Endodermal cell (in vitro differentiated cells): ENCODE results near the gene CNIH3. TPM values are rescaled to one million over a fixed set of nuclear protein-coding genes. Genes with fewer than 3 reads are reported as not detected.

Experiments used
- DNase-seq: peaks from one replicate; pipeline ENCODE4 v3.0.0-alpha.2; 2017
- H3K27ac ChIP-seq: 2 replicates; pipeline ENCODE4 v1.5.1; 2013; ENCODE audit warnings: mild to moderate bottlenecking, low read depth, low read length, moderate library complexity
- H3K27me3 ChIP-seq: 2 replicates; pipeline ENCODE4 v1.6.1; 2013; ENCODE audit warnings: mild to moderate bottlenecking, low read length, moderate library complexity; ENCODE audit not compliant: insufficient read depth, control insufficient read depth, poor library complexity, severe bottlenecking
- H3K36me3 ChIP-seq: 2 replicates; pipeline ENCODE4 v1.7.0; 2013; ENCODE audit warnings: mild to moderate bottlenecking, low read length, moderate library complexity; ENCODE audit not compliant: control insufficient read depth, insufficient read depth
- H3K4me1 ChIP-seq: one replicate; pipeline ENCODE4 v1.7.0; 2013; ENCODE audit warnings: low read length; ENCODE audit not compliant: control insufficient read depth, insufficient read depth
- H3K4me3 ChIP-seq: 2 replicates; pipeline ENCODE4 v1.5.1; 2013; ENCODE audit warnings: mild to moderate bottlenecking, low read length, moderate library complexity
- H3K9ac ChIP-seq: 2 replicates; pipeline ENCODE4 v1.6.1; 2013; ENCODE audit warnings: mild to moderate bottlenecking, low read length, moderate library complexity; ENCODE audit not compliant: poor library complexity, severe bottlenecking; ENCODE audit errors: extremely low read depth
- H3K9me3 ChIP-seq: 2 replicates; pipeline ENCODE4 v1.6.1; 2013; ENCODE audit warnings: mild to moderate bottlenecking, low read length, moderate library complexity; ENCODE audit not compliant: control insufficient read depth
- H3K27ac Mint-ChIP-seq: 2 replicates; pipeline ENCODE4 v1.8.0; 2020; ENCODE audit warnings: mixed read lengths
- H3K27me3 Mint-ChIP-seq: 2 replicates; pipeline ENCODE4 v1.8.0; 2021; ENCODE audit warnings: mild to moderate bottlenecking, mixed read lengths; ENCODE audit not compliant: insufficient read depth
- H3K36me3 Mint-ChIP-seq: 2 replicates; pipeline ENCODE4 v1.8.0; 2020; ENCODE audit warnings: low read depth, mixed read lengths
- H3K4me1 Mint-ChIP-seq: 2 replicates; pipeline ENCODE4 v1.8.0; 2020; ENCODE audit warnings: mixed read lengths
- H3K4me3 Mint-ChIP-seq: 2 replicates; pipeline ENCODE4 v1.8.0; 2020; ENCODE audit warnings: mild to moderate bottlenecking, moderate library complexity, mixed read lengths
- H3K9me3 Mint-ChIP-seq: 2 replicates; pipeline ENCODE4 v1.8.0; 2020; ENCODE audit warnings: mild to moderate bottlenecking, mixed read lengths
- WGBS, 2 experiments: methylation state at CpG; one replicate each; pipeline versions ENCODE4 v1.1.5 to v1.1.7; 2013; ENCODE audit warnings: missing lambda C conversion rate in 2 of 2, mixed read lengths in 1 of 2; ENCODE audit not compliant: insufficient coverage in 1 of 2, insufficient read length in 1 of 2; 5-methylcytosine and 5-hydroxymethylcytosine counted together
- total RNA-seq, 2 donors: library from RNA; stranded (reverse); fragmentation: NEBNext Ultra II Directional in 1 of 2; extraction: Animal tissue kit (Norgen Biotek cat#: 25700) in 1 of 2; gene quantifications; 2 replicates in 1 of 2; 3 replicates in 1 of 2; pipeline ENCODE4 v1.2.1, GENCODE V29; 2021
- TF ChIP-seq, protein P1 (sequence below): fragments of 200-600 bp; sonication (generic); conservative IDR thresholded peaks from 2 replicates; pipeline ENCODE4 v1.5.0; 2021; ENCODE audit warnings: antibody characterized with exemption, mild to moderate bottlenecking

The CNIH3 gene
- total RNA-seq, 2 donors from 2014 or later: 4.5 to 6.6 TPM

DNA sequence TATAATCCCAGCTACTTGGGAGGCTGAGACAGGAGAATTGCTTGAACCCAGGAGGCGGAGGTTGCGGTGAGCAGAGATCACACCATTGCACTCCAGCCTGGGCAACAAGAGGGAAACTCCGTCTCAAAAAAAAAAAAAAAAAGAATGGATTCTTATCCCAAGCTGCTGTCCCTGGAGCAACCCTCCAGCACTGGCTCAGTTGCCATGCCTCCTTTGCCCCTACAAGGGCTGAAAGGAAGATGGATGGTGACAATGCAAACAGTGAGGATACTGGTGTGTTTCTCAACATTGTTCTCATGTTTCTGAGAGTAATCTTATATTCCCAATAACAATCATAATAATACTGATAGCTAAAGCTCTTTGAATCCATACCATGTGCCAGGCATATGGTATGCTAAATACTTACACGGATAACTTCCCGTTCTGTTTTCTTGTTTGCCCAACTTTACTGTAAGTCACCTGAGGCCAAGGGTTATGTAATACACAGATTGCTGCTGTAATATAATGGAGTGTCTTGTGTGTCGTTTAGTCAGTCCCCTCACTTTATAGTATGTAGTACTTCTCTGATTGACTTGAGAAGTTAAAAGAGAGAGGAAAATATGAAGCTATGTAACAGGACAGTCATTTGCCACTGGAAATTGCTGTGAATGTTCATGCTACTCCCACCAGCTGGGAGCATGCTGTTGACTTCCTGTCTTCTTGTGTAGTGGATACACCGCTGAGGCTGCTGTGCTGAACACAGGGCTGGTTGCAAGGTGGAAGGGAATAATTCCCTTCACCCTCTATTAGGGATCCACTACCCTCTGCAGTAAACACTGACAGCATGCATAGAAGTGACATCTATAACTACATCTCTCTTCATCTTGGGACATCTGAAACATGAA lies 153.6 kb downstream of the CNIH3 start:
- TF ChIP-seq, protein P1, sequence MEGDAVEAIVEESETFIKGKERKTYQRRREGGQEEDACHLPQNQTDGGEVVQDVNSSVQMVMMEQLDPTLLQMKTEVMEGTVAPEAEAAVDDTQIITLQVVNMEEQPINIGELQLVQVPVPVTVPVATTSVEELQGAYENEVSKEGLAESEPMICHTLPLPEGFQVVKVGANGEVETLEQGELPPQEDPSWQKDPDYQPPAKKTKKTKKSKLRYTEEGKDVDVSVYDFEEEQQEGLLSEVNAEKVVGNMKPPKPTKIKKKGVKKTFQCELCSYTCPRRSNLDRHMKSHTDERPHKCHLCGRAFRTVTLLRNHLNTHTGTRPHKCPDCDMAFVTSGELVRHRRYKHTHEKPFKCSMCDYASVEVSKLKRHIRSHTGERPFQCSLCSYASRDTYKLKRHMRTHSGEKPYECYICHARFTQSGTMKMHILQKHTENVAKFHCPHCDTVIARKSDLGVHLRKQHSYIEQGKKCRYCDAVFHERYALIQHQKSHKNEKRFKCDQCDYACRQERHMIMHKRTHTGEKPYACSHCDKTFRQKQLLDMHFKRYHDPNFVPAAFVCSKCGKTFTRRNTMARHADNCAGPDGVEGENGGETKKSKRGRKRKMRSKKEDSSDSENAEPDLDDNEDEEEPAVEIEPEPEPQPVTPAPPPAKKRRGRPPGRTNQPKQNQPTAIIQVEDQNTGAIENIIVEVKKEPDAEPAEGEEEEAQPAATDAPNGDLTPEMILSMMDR: no peak
- Mint-ChIP-seq H3K36me3 (no peaks in the 10 kb centered on the region), H3K27me3 (peaks cover 10% of the 10 kb centered on the region), H3K4me1 (peaks cover 18% of the 10 kb centered on the region), H3K9me3 (no peaks in the 10 kb centered on the region), H3K4me3 (no peak overlapping the region), H3K27ac (no peak overlapping the region)
- DNase-seq: no peak
- H3K27me3 ChIP-seq: peaks cover 5% of the 10 kb centered on the region
- no peak overlapping the region for H3K4me3 ChIP-seq
- WGBS, 2 experiments: 93 to 96% methylated on average over 5 to 7 of the region's 7 CpGs
- no peak overlapping the region for H3K27ac ChIP-seq
- H3K36me3 ChIP-seq: no peaks in the 10 kb centered on the region
- no peaks in the 10 kb centered on the region for H3K4me1 ChIP-seq
- no peaks in the 10 kb centered on the region for H3K9me3 ChIP-seq
- H3K9ac ChIP-seq: no peak overlapping the region

DNA sequence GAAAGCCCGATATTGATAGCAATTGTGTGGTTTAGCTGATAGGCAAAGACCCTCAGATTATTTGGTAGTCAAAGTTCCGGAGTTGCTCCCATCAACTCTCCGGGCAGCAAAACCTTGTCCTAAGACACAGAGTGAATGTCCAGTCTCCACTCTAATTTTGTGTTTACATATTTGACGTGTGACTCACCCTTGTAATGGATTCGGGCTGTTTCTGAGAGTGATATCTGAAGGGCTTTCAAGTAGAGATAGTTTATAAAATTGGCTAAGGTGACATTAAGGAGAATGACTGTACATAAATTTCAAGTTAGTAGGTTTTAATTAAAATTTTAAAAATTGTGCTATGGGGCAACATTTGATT lies 154.2 kb downstream of the CNIH3 start:
- H3K27ac Mint-ChIP-seq: no peak overlapping the region
- 90 to 95% methylated on average over 5 of the region's 5 CpGs for WGBS, 2 experiments
- H3K4me1 ChIP-seq: no peaks in the 10 kb centered on the region

DNA sequence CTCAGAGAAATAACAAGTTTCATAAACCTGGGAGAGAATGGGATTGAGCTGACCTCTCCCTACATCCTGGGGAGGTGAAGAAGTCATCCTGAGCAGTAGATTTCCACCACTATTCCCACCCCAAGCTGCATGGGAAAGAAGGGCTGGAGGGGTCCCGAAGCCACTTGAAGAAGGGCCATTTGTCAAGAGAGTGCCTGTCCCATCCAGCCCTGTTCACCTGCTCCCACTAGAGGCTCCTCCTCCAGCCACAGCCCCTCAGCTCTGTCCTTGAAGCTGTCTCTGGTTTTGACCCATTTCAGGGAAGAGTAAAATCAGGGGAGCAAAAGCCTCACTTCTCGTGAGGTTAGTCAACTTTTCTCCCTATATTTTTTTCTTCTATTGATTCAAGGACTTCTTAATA lies 157.5 kb downstream of the CNIH3 start:
- Mint-ChIP-seq H3K4me1 (peaks cover 4% of the 10 kb centered on the region), H3K9me3 (no peaks in the 10 kb centered on the region), H3K36me3 (no peaks in the 10 kb centered on the region), H3K27ac (no peak overlapping the region), H3K27me3 (peaks cover 2% of the 10 kb centered on the region), H3K4me3 (no peak overlapping the region)
- H3K4me3 ChIP-seq: no peak overlapping the region
- H3K36me3 ChIP-seq: no peaks in the 10 kb centered on the region
- no peak overlapping the region for H3K27ac ChIP-seq
- TF ChIP-seq, protein P1: no peak
- 89 to 100% methylated on average over 1 to 2 of the region's 2 CpGs for WGBS, 2 experiments
- DNase-seq: no peak
- no peak overlapping the region for H3K9ac ChIP-seq
- no peaks in the 10 kb centered on the region for H3K27me3 ChIP-seq
- peaks cover 4% of the 10 kb centered on the region for H3K9me3 ChIP-seq
- H3K4me1 ChIP-seq: no peaks in the 10 kb centered on the region

More for the DNA sequence above, 154.2 kb downstream of the CNIH3 start:
- Histone ChIP-seq H3K27ac (no peak overlapping the region), H3K9ac (no peak overlapping the region), H3K27me3 (peaks cover 5% of the 10 kb centered on the region), H3K4me3 (no peak overlapping the region), H3K9me3 (no peaks in the 10 kb centered on the region), H3K36me3 (no peaks in the 10 kb centered on the region)
- Mint-ChIP-seq H3K27me3 (peaks cover 10% of the 10 kb centered on the region), H3K36me3 (no peaks in the 10 kb centered on the region), H3K4me1 (peaks cover 18% of the 10 kb centered on the region), H3K4me3 (no peak overlapping the region), H3K9me3 (no peaks in the 10 kb centered on the region)
- TF ChIP-seq, protein P1: no peak
- DNase-seq: no peak
